SU-DHL-6 (cell line): ENCODE measurements around the gene DOCK9.

Experiments
- EZH2phosphoT487 ChIP-seq: fragments of 200-600 bp; sonication (generic), shearing (Covaris generic); conservative IDR thresholded peaks from 2 replicates; pipeline ENCODE4 v1.6.1; 2018; ENCODE audit warnings: mild to moderate bottlenecking, antibody characterized with exemption, low read length, moderate library complexity, mixed read lengths
- TF ChIP-seq, protein P1 (sequence below): fragments of 200-600 bp; sonication (generic); IDR thresholded peaks from one replicate; pipeline ENCODE4 v1.5.1; 2017; ENCODE audit warnings: antibody characterized with exemption, mild to moderate bottlenecking, low read length, moderate library complexity; ENCODE audit not compliant: insufficient read depth, poor library complexity, severe bottlenecking

DNA sequence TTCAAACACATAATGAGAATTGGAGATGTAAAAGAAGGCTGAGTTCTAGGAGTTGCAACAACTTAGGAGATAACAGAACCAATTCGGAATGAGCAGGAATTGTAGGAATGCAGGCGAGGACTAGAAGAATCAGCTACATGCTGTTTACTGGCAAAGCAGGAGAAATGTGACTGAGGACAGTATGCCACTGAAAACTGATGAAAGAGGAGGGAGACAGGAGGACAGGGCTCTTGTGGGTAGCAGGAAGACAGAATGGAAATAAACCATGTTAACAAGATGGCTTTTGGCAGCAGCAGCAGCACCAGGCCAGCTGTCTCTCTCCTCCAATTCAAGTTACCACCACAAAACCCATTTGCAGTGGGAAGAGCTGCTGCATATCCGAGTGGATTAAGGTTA lies 134.4 kb downstream of the DOCK9 start:
- TF ChIP-seq, protein P1, sequence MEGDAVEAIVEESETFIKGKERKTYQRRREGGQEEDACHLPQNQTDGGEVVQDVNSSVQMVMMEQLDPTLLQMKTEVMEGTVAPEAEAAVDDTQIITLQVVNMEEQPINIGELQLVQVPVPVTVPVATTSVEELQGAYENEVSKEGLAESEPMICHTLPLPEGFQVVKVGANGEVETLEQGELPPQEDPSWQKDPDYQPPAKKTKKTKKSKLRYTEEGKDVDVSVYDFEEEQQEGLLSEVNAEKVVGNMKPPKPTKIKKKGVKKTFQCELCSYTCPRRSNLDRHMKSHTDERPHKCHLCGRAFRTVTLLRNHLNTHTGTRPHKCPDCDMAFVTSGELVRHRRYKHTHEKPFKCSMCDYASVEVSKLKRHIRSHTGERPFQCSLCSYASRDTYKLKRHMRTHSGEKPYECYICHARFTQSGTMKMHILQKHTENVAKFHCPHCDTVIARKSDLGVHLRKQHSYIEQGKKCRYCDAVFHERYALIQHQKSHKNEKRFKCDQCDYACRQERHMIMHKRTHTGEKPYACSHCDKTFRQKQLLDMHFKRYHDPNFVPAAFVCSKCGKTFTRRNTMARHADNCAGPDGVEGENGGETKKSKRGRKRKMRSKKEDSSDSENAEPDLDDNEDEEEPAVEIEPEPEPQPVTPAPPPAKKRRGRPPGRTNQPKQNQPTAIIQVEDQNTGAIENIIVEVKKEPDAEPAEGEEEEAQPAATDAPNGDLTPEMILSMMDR, result no peak
- TF ChIP-seq EZH2phosphoT487, result no peak
